HepG2 (cell line): Measurements from ENCODE around the gene SYT9.

ENCODE experiments used
- CREB1 ChIP-seq, 2 experiments: fragments of 450-650 bp in 1 of 2; IDR thresholded peaks; 2 replicates each; pipeline ENCODE4 v1.6.1; 2016 to 2017; ENCODE audit warnings: control low read depth in 1 of 2, mild to moderate bottlenecking in 1 of 2, missing compliant biosample characterization in 1 of 2, missing genetic modification characterization in 1 of 2
- CTCF ChIP-seq: sonication (generic); formaldehyde crosslinking; IDR thresholded peaks from 2 replicates; pipeline ENCODE4 v1.5.0; 2020; ENCODE audit warnings: mild to moderate bottlenecking, missing genetic modification reagents, moderate library complexity
- EZH2 ChIP-seq: conservative IDR thresholded peaks from 2 replicates; pipeline ENCODE4 v1.6.1; 2012; ENCODE audit warnings: mild to moderate bottlenecking, low read depth, low read length, moderate library complexity
- JUNB ChIP-seq: sonication (generic); formaldehyde crosslinking; IDR thresholded peaks from 2 replicates; pipeline ENCODE4 v1.8.0; 2022; ENCODE audit warnings: missing genetic modification reagents, mild to moderate bottlenecking, borderline replicate concordance
- NCOA1 ChIP-seq: sonication (generic); formaldehyde crosslinking; IDR thresholded peaks from 2 replicates; pipeline ENCODE4 v1.9.0; 2021; ENCODE audit warnings: missing genetic modification reagents
- NFIC ChIP-seq: IDR thresholded peaks from 2 replicates; pipeline ENCODE4 v1.6.1; 2012; ENCODE audit warnings: mild to moderate bottlenecking, low read length, inconsistent platforms
- NFKBIZ ChIP-seq: IDR thresholded peaks from 2 replicates; pipeline ENCODE4 v1.6.1; 2018; ENCODE audit warnings: missing genetic modification reagents, missing compliant biosample characterization
- POLR2A ChIP-seq, 2 experiments: IDR thresholded peaks; 2 replicates each; pipeline ENCODE4 v1.6.1; 2011; ENCODE audit warnings: low read depth in 2 of 2, low read length in 2 of 2, mild to moderate bottlenecking in 1 of 2, moderate library complexity in 1 of 2; ENCODE audit not compliant: insufficient read depth in 1 of 2
- RAD21 ChIP-seq: fragments of 450-650 bp; formaldehyde crosslinking; IDR thresholded peaks from 2 replicates; pipeline ENCODE4 v1.5.0; 2020; ENCODE audit warnings: mild to moderate bottlenecking
- RAD51 ChIP-seq: fragments of 450-650 bp; IDR thresholded peaks from 2 replicates; pipeline ENCODE4 v1.6.1; 2016; ENCODE audit warnings: borderline replicate concordance
- SRF ChIP-seq: IDR thresholded peaks from 2 replicates; pipeline ENCODE4 v1.6.1; 2011; ENCODE audit warnings: mild to moderate bottlenecking, low read depth, low read length, moderate library complexity

GRCh38 chr11:7275133-7275532 lies 23.4 kb downstream of the SYT9 start:
- TF ChIP-seq NCOA1 (CRISPR knock-in tag) (no peak), SRF (no peak), NFKBIZ (CRISPR knock-in tag) (no peak), JUNB (CRISPR knock-in tag) (no peak), RAD21 (CRISPR knock-in tag) (no peak), POLR2A (IDR thresholded peaks at IDR 0.05; ENCODE audit: insufficient read depth in 1 of 2, low read depth in 2 of 2, low read length in 2 of 2) (no peak), NFIC (no peak), RAD51 (no peak), CTCF (CRISPR knock-in tag) (no peak), EZH2 (no peak), CREB1 (IDR thresholded peaks at IDR 0.05) (no peak), CREB1 (CRISPR knock-in tag; IDR thresholded peaks at IDR 0.05) (no peak)
